ENCODE data around the gene LIPJ. TPM values are rescaled to one million over a fixed set of nuclear protein-coding genes. Genes with fewer than 3 reads are reported as not detected.

Gene LIPJ
- total RNA-seq, 1 donor from 2014 or later: not detected

DNA sequence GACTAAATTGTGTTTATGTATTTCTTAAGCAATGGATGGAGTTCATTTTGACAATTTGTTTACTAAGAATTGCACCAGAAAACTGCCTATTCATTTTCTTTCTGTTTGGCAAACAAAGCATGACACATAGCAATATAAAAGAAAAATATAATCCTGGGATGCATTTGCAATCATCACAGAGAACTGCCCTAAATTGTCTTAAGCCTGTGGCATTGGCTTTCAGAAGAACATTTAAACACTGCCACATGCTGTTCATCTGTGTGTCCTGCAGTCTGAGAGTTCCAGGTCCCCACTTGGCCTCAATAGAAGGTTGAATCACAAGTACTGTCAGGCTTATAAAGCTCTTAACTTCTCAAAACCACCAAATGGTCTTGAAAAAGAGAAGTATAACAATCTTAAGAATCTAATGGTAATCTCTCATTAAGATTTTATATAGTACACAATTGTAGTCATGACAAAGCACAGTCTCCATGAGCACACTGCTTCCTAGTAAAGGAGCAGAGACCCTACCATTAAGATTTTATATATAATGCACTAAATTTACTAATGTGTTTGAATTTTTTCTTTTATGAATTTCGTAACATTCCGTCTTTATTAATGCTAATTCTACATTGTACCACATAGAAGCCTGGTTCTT, 33.3 kb upstream of the LIPJ start:
- Histone ChIP-seq H3K4me3 (no peak overlapping the region), H3K9me3 (no peaks in the 10 kb centered on the region), H3K36me3 (no peaks in the 10 kb centered on the region), H3K4me1 (no peaks in the 10 kb centered on the region), H3K27me3 (no peaks in the 10 kb centered on the region), H3K27ac (no peak overlapping the region)
- no peak for DNase-seq (ENCODE audit: extremely low spot score in 2 of 2)
- TF ChIP-seq POLR2AphosphoS5 (IDR thresholded peaks at IDR 0.05; ENCODE audit: insufficient read depth in 1 of 2, low read depth in 1 of 2) (peak in 1 of 2 donors; percentile 53), POLR2A (IDR thresholded peaks at IDR 0.05) (no peak)
- TF ChIP-seq, protein P1, sequence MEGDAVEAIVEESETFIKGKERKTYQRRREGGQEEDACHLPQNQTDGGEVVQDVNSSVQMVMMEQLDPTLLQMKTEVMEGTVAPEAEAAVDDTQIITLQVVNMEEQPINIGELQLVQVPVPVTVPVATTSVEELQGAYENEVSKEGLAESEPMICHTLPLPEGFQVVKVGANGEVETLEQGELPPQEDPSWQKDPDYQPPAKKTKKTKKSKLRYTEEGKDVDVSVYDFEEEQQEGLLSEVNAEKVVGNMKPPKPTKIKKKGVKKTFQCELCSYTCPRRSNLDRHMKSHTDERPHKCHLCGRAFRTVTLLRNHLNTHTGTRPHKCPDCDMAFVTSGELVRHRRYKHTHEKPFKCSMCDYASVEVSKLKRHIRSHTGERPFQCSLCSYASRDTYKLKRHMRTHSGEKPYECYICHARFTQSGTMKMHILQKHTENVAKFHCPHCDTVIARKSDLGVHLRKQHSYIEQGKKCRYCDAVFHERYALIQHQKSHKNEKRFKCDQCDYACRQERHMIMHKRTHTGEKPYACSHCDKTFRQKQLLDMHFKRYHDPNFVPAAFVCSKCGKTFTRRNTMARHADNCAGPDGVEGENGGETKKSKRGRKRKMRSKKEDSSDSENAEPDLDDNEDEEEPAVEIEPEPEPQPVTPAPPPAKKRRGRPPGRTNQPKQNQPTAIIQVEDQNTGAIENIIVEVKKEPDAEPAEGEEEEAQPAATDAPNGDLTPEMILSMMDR (IDR thresholded peaks at IDR 0.05): peak in 2 of 3 experiments; percentile 73 to 76
- intact Hi-C loops (cut with DNase I): loop anchor here (10.0 kb wide), 2 partner anchors 148 to 688 kb away; partner anchors contain the start of genes KLLN and PTEN

DNA sequence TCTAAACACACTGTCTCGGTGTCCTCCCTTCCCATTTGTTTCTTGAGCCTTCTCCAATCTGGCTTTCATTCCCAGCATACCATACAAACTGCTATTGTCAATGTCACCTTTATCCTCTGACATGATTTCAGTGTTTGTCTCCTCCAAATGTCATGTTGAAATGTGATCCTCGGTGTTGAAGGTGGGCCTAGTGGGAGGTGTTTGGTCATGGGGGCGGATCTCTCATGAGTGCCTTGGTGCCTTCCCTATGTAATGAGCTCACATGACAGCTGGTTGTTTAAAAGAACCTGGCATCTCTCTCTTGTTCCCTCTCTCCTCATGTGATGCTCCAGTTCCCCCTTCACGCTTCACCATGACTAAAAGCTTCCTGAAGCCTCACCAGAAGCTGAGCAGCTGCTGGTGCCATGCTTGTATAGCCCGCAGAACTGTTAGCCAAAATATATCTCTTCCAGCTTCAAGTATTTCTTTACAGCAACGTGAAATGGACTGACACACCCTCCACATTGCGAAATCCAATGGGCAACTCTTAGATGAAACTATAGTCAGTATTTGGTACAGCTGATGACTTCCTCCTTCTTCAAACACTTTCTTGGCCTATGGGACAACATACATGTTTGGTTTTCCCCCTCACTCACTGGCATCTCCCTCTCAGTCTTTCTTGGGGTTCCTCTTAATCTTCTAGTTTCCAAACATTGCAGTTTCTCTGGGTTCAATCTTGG, 31.2 kb upstream of the LIPJ start:
- H3K4me3 ChIP-seq: no peak overlapping the region
- TF ChIP-seq POLR2AphosphoS5 (IDR thresholded peaks at IDR 0.05; ENCODE audit: insufficient read depth in 1 of 2, low read depth in 1 of 2) (no peak), POLR2A (IDR thresholded peaks at IDR 0.05) (no peak)
- H3K27ac ChIP-seq: no peak overlapping the region
- no peaks in the 10 kb centered on the region for H3K36me3 ChIP-seq
- no peaks in the 10 kb centered on the region for H3K9me3 ChIP-seq
- H3K27me3 ChIP-seq: no peaks in the 10 kb centered on the region
- H3K4me1 ChIP-seq: no peaks in the 10 kb centered on the region
- no peak for DNase-seq (ENCODE audit: extremely low spot score in 2 of 2)
- intact Hi-C loops (cut with DNase I): loop anchor here (10.0 kb wide), 2 partner anchors 151 to 691 kb away; partner anchors contain the start of genes KLLN and PTEN

DNA sequence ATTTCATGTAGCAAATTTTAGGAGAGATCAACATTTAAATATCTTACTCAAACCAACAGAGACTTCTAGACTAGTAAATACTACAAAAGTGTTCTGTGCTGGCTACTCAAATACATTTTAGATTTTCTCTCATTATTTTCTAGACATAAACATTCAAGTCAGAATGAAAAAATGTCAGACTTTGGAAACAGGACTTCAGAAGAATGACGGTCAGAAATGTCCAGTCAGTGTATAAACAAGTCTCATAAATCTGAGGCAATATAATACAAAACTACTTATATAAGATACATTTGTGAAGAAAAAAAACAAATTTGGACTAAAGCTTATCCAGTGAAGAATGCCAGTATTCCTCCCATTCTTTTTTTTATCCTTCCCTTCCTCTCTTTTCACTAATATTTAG, 29.3 kb upstream of the LIPJ start:
- Histone ChIP-seq H3K36me3 (no peaks in the 10 kb centered on the region), H3K4me3 (no peak overlapping the region), H3K9me3 (no peaks in the 10 kb centered on the region), H3K4me1 (no peaks in the 10 kb centered on the region), H3K27ac (peak overlapping the region; percentile 44), H3K27me3 (no peaks in the 10 kb centered on the region)
- no peak for DNase-seq (ENCODE audit: extremely low spot score in 2 of 2)
- TF ChIP-seq POLR2AphosphoS5 (IDR thresholded peaks at IDR 0.05; ENCODE audit: insufficient read depth in 1 of 2, low read depth in 1 of 2): no peak
- TF ChIP-seq, protein P1 (IDR thresholded peaks at IDR 0.05): no peak
- no peak for TF ChIP-seq POLR2A (IDR thresholded peaks at IDR 0.05)
- intact Hi-C loops (cut with DNase I): loop anchor here (10.0 kb wide), 2 partner anchors 152 to 692 kb away; partner anchors contain the start of genes KLLN and PTEN

GRCh38 chr10:88557658-88558057, 28.9 kb upstream of the LIPJ start:
- Histone ChIP-seq H3K4me1 (no peaks in the 10 kb centered on the region), H3K4me3 (no peak overlapping the region), H3K27me3 (no peaks in the 10 kb centered on the region), H3K9me3 (no peaks in the 10 kb centered on the region), H3K27ac (peak overlapping the region; percentile 44), H3K36me3 (no peaks in the 10 kb centered on the region)
- no peak for DNase-seq (ENCODE audit: extremely low spot score in 2 of 2)
- TF ChIP-seq POLR2AphosphoS5 (IDR thresholded peaks at IDR 0.05; ENCODE audit: insufficient read depth in 1 of 2, low read depth in 1 of 2): no peak
- TF ChIP-seq POLR2A (IDR thresholded peaks at IDR 0.05): no peak
- TF ChIP-seq, protein P1 (IDR thresholded peaks at IDR 0.05): no peak
- intact Hi-C loops (cut with DNase I): loop anchor here (10.0 kb wide), 2 partner anchors 153 to 693 kb away; partner anchors contain the start of genes KLLN and PTEN

DNA sequence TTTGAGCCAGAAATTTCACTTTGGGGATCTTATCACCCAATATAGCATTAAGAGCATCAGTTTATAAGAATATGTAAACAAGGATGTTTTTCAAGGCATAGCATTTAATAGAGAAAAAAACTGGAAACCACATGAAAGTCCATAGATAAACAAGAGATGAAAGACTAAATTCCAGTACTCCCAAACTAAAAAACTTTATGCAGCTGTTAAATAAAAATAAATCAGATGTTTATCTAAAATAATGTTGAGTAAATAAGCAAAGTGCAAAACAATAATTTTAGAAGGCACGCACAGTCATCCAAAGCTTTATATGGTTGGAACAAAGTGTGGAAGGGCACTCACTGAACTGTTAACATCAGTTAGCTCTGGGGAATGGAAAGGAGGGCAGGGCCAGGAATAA, 24.4 kb upstream of the LIPJ start:
- H3K4me1 ChIP-seq: no peaks in the 10 kb centered on the region
- no peak overlapping the region for H3K4me3 ChIP-seq
- no peak for DNase-seq (ENCODE audit: extremely low spot score in 2 of 2)
- TF ChIP-seq POLR2A (IDR thresholded peaks at IDR 0.05) (no peak), POLR2AphosphoS5 (IDR thresholded peaks at IDR 0.05; ENCODE audit: insufficient read depth in 1 of 2, low read depth in 1 of 2) (no peak)
- TF ChIP-seq, protein P1 (IDR thresholded peaks at IDR 0.05): no peak
- no peaks in the 10 kb centered on the region for H3K36me3 ChIP-seq
- no peaks in the 10 kb centered on the region for H3K9me3 ChIP-seq
- intact Hi-C loops (cut with DNase I): no loop called here
- H3K27ac ChIP-seq: no peak overlapping the region
- H3K27me3 ChIP-seq: no peaks in the 10 kb centered on the region
